HepG2 (cell line): Measurements from ENCODE around the gene PRMT2. TPM values are rescaled to one million over a fixed set of nuclear protein-coding genes. Genes with fewer than 3 reads are reported as not detected.

Experiments used
- ATAC-seq: fragments of 200-7000 bp; cut with Tn5 transposase; 3 replicates; pipeline ENCODE4 v1.9.1; 2020; ENCODE audit warnings: mild to moderate bottlenecking, moderate library complexity
- BruUV-seq: library from RNA; stranded (reverse); fragments of 400-500 nt; replicated peaks from 2 replicates; lab custom pipeline; 2021; lab: Mats Ljungman, UMichigan
- CTCF ChIA-PET: fragments of 300-600 bp; formaldehyde crosslinking; extraction: SDS; loops from one replicate; lab custom pipeline; 2021; ENCODE audit warnings: low total read pairs, inconsistent platforms, low intra/inter-chr PET ratio; lab: Yijun Ruan, JAX
- POLR2A ChIA-PET: fragments of 350-600 bp; sonication (Branson Sonifier 250); formaldehyde crosslinking; loops from one replicate; lab custom pipeline; 2020; ENCODE audit warnings: antibody characterized with exemption, inconsistent platforms; lab: Yijun Ruan, JAX
- DNase-seq: peaks from one replicate; pipeline ENCODE4 v3.0.0-alpha.2; 2015; ENCODE audit warnings: low spot score
- FAIRE-seq: peaks from 3 replicates; lab custom pipeline; 2011; peaks lifted over from hg19 to GRCh38; lab: Jason Lieb, UNC
- H2AFZ ChIP-seq: one replicate; pipeline ENCODE4 v1.6.1; 2011; ENCODE audit warnings: low read length, inconsistent platforms
- H3K27ac ChIP-seq: fragments of 300-600 bp; 3 replicates; pipeline ENCODE4 v1.8.0; 2011; ENCODE audit warnings: mixed run types, mild to moderate bottlenecking, mixed read lengths, low read length, inconsistent platforms; ENCODE audit not compliant: insufficient read depth; ENCODE audit errors: extremely low read length
- H3K27me3 ChIP-seq, 2 experiments: fragments of 200-600 bp in 1 of 2; 2 replicates in 1 of 2; 3 replicates in 1 of 2; pipeline versions ENCODE4 v1.6.0 to v1.8.0; 2011; ENCODE audit warnings: low read length in 2 of 2, mild to moderate bottlenecking in 2 of 2, moderate library complexity in 2 of 2, inconsistent platforms in 1 of 2; ENCODE audit not compliant: insufficient read depth in 2 of 2, control insufficient read depth in 1 of 2
- H3K36me3 ChIP-seq, 2 experiments: fragments of 200-600 bp in 1 of 2; replicated peaks in 1 of 2; 2 replicates in 1 of 2; 3 replicates in 1 of 2; pipeline versions ENCODE4 v1.5.1 to v1.8.0; 2011; ENCODE audit warnings: low read length in 2 of 2, inconsistent platforms in 1 of 2; ENCODE audit not compliant: insufficient read depth in 2 of 2, control insufficient read depth in 1 of 2
- H3K4me1 ChIP-seq: 2 replicates; pipeline ENCODE4 v1.5.1; 2012; ENCODE audit warnings: low read length, inconsistent platforms; ENCODE audit not compliant: insufficient read depth
- H3K4me2 ChIP-seq: 2 replicates; pipeline ENCODE4 v1.6.0; 2011; ENCODE audit warnings: low read depth, low read length, inconsistent platforms
- H3K4me3 ChIP-seq, 3 experiments: fragments of 200-600 bp in 1 of 3; sonication (generic), shearing (Covaris generic) in 1 of 3; replicated peaks in 1 of 3; 2 replicates each; pipeline ENCODE4 v1.5.1; 2011 to 2016; ENCODE audit warnings: low read length in 3 of 3, inconsistent platforms in 2 of 3, low read depth in 2 of 3, mild to moderate bottlenecking in 2 of 3, control low read depth in 1 of 3, mixed read lengths in 1 of 3; ENCODE audit not compliant: insufficient read depth in 1 of 3
- H3K79me2 ChIP-seq: one replicate; pipeline ENCODE4 v1.6.1; 2011; ENCODE audit warnings: low read length, inconsistent platforms; ENCODE audit not compliant: insufficient read depth
- H3K9ac ChIP-seq: 2 replicates; pipeline ENCODE4 v1.6.0; 2011; ENCODE audit warnings: mild to moderate bottlenecking, low read depth, low read length, inconsistent platforms; ENCODE audit not compliant: insufficient read depth
- H3K9me3 ChIP-seq: 2 replicates; pipeline ENCODE4 v1.5.1; 2012; ENCODE audit warnings: mild to moderate bottlenecking, low read length
- H4K20me1 ChIP-seq: 2 replicates; pipeline ENCODE4 v1.6.0; 2011; ENCODE audit warnings: inconsistent platforms, mild to moderate bottlenecking, low read length, moderate library complexity; ENCODE audit not compliant: insufficient read depth
- FOSL2 ChIP-seq: sonication (generic); formaldehyde crosslinking; IDR thresholded peaks from 2 replicates; pipeline ENCODE4 v1.4.0; 2020; ENCODE audit warnings: missing genetic modification reagents
- ONECUT2 ChIP-seq: sonication (generic); formaldehyde crosslinking; IDR thresholded peaks from 2 replicates; pipeline ENCODE4 v1.4.0; 2020; ENCODE audit warnings: missing genetic modification reagents
- PCBP1 ChIP-seq: fragments of 200-400 bp; formaldehyde crosslinking; IDR thresholded peaks from 2 replicates; pipeline ENCODE4 v1.6.1; 2017; ENCODE audit warnings: mild to moderate bottlenecking, low read depth, low read length, borderline replicate concordance
- SNAPC4 ChIP-seq: sonication (generic); formaldehyde crosslinking; IDR thresholded peaks from 2 replicates; pipeline ENCODE4 v1.4.0; 2020; ENCODE audit warnings: mild to moderate bottlenecking, missing genetic modification reagents
- SRSF9 ChIP-seq: fragments of 200-400 bp; formaldehyde crosslinking; IDR thresholded peaks from 2 replicates; pipeline ENCODE4 v1.6.1; 2018; ENCODE audit warnings: borderline replicate concordance, mild to moderate bottlenecking, low read depth, low read length; ENCODE audit not compliant: insufficient read depth, poor library complexity, severe bottlenecking
- ZNF232 ChIP-seq: sonication (generic); formaldehyde crosslinking; IDR thresholded peaks from 2 replicates; pipeline ENCODE4 v1.4.0; 2020; ENCODE audit warnings: missing genetic modification reagents, borderline replicate concordance
- ZNF441 ChIP-seq: sonication (generic); formaldehyde crosslinking; IDR thresholded peaks from 2 replicates; pipeline ENCODE4 v1.7.0; 2021; ENCODE audit warnings: missing genetic modification reagents, borderline replicate concordance
- WGBS: methylation state at CpG from one replicate; pipeline ENCODE4 v1.1.6; 2017; ENCODE audit warnings: low lambda C conversion rate; 5-methylcytosine and 5-hydroxymethylcytosine counted together
- in situ Hi-C: cut with HindIII; loops from 2 replicates; pipeline ENCODE4 v1.10.0; 2017; ENCODE audit warnings: low pct_unique_long_range_greater_than_20kb; ENCODE audit not compliant: extremely low pct_ligation_motif_present
- intact Hi-C: fragments of 100-400 bp; cut with micrococcal nuclease; formaldehyde crosslinking; loops from one replicate; pipeline ENCODE4 v1.10.0; 2022; ENCODE audit not compliant: unreplicated experiment
- polyA plus RNA-seq, 8 experiments: library from polyadenylated mRNA; depleted of rRNA in 3 of 8; stranded (reverse) in 7 of 8; unstranded in 1 of 8; fragments of >200 nt; fragmentation: Illumina TruSeq in 4 of 8; extraction: Trizol in 4 of 8; gene quantifications; 2 replicates each; pipeline versions ENCODE4 v1.2.1 to v1.2.3, GENCODE V29; 2011 to 2016; ENCODE audit warnings: low read depth in 4 of 8, missing spikeins in 1 of 8, mixed read lengths in 1 of 8; ENCODE audit not compliant: insufficient read depth in 1 of 8
- total RNA-seq, 5 experiments: library from RNA; depleted of rRNA; stranded (reverse); fragments of >200 nt; fragmentation: Illumina TruSeq; extraction: Trizol; gene quantifications; 2 replicates each; pipeline ENCODE4 v1.2.3, GENCODE V29; 2016; ENCODE audit warnings: low read depth in 1 of 5
- TF ChIP-seq, protein P1 (sequence below): IDR thresholded peaks from 2 replicates; pipeline ENCODE4 v1.6.1; 2016; ENCODE audit warnings: missing compliant biosample characterization, missing genetic modification reagents, borderline replicate concordance

PRMT2 gene
- total and polyA plus RNA-seq, 2 of the 13 experiments (the other 11 are each of a cell fraction or from before 2014, with no cell fraction given): 54.4 to 78.8 TPM

DNA sequence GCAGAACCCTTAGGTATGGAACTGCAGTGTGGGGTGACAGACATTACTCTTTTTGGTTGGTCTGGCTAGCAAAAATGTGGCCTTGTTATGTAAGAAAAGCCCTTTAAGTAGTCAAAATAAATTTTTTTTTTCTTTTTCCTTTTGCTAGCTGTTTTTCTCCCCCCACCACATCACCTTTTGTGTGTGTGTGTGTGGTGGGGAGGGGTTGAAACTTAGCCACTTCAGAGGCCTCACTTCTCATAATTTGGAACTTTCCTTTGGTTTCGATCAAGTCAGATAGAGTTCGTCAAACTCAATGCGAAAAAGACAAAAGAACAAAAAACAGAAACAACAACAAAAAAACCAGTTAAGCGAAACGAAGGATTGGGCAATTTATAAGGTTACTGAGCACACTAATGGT lies 1.9 kb upstream of the PRMT2 start (continued):
- TF ChIP-seq SNAPC4 (CRISPR knock-in tag) (no peak), ZNF441 (CRISPR knock-in tag) (no peak)

DNA sequence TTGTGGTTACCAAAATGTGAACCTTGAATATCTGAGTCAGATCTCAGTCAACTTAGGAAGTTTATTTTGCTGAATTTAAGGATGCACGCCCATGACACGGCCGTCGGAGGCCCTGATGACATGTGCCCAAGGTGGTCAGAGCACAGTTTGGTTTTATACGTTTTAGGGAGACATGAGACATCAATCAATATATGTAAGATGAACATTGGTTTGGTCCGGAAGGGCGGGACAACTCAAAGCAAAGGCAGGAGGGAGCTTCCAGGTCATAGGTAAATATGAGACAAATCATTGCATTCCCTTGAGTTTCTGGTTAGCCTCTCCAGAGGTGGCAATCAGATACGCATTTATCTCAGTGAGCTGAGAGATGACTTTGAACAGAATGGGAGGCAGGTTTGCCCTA lies 1.0 kb upstream of the PRMT2 start:
- peaks cover 48% of the 10 kb centered on the region for H3K4me1 ChIP-seq
- no TSS peak for BruUV-seq
- peaks cover under 1% of the 10 kb centered on the region; the same call in 1 of the 2 replicates for H4K20me1 ChIP-seq
- POLR2A ChIA-PET: interaction anchor here (0.8 to 5.1 kb wide), 2 partner anchors 13 to 125 kb away, joined by 3 to 48 read pairs; no protein-coding TSS in a partner anchor
- in situ Hi-C loops: no loop called here
- H3K4me3 ChIP-seq: peak overlapping the region in 1 of 3 experiments; percentile 93; a peak in 1 of 6 replicates
- H3K9ac ChIP-seq: no peak overlapping the region
- intact Hi-C loops: no loop called here
- no peak overlapping the region for H3K27ac ChIP-seq
- no peaks in the 10 kb centered on the region for H3K36me3 ChIP-seq
- FAIRE-seq: no peak
- no peaks in the 10 kb centered on the region for H3K9me3 ChIP-seq
- no peak for ATAC-seq
- peak overlapping the region; percentile 74 for H3K4me2 ChIP-seq
- 44% methylated on average over 8 of the region's 8 CpGs for WGBS
- no peaks in the 10 kb centered on the region; a peak in 1 of 5 replicates for H3K27me3 ChIP-seq
- H2AFZ ChIP-seq: no peak overlapping the region
- CTCF ChIA-PET: no interaction called here
- DNase-seq: peak; percentile 12
- peaks cover 28% of the 10 kb centered on the region for H3K79me2 ChIP-seq
- TF ChIP-seq ZNF232 (CRISPR knock-in tag) (0 out of 2 replicates have a peak, but pooled peaks have one; percentile 28), FOSL2 (0 out of 2 replicates have a peak, but pooled peaks have one; percentile 10), SRSF9 (no peak), PCBP1 (no peak), ONECUT2 (CRISPR knock-in tag) (0 out of 2 replicates have a peak, but pooled peaks have one; percentile 38)
- TF ChIP-seq, protein P1, sequence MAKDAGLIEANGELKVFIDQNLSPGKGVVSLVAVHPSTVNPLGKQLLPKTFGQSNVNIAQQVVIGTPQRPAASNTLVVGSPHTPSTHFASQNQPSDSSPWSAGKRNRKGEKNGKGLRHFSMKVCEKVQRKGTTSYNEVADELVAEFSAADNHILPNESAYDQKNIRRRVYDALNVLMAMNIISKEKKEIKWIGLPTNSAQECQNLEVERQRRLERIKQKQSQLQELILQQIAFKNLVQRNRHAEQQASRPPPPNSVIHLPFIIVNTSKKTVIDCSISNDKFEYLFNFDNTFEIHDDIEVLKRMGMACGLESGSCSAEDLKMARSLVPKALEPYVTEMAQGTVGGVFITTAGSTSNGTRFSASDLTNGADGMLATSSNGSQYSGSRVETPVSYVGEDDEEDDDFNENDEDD (CRISPR knock-in tag): 0 out of 2 replicates have a peak, but pooled peaks have one; percentile 20
